NAMALWA (cell line): ENCODE data around the gene RIPOR2.

ENCODE experiments used
- DNase-seq: peaks from one replicate; pipeline ENCODE4 v3.0.0-alpha.2; 2015; ENCODE audit warnings: low spot score

The RIPOR2 gene

DNA sequence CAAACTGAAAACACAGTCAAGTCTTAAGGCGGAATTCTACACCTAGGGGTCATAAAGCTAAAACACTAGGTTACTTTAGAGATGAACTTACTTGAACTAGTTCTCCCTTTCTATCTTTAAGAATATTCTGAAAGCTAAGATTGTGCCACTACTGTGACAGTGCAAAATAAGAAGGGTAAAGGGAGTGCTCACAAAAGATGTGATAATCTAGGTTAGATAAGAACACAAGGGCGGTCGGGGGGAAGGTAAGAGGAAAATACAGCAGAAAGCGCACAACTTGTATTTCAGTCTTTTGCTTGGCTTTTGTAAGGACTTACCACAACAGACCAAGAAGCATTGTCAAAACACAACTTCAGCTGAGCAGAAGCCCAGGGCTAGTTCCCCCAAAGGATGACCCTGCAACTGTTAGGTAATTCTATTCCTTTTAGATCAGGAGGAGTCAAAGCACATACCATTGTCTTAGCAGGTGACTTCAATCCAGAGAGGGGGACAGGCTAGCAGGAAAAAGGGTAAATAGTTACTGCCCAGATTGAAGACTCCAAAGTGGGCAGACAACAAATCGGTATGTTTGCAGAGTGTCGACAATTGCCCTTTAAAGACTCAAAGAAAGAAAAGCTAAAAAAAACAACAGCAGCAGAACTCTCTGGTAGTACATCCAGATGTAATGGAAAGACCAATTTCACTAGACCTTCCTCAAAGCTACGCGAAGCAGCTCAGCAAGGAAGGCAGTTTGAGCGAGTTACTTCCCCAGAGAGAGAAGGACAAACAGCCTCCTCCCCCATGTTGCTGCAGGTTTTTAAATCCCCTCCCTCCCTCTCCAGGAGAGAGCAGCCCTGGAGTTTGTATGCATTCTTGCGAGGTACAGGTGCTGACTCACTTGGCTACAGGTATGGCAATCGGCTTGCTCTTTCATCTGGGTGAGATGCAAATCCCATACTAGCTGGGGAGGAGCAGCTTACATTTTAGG is 59.0 kb downstream of the RIPOR2 start:
- no peak for DNase-seq

- no peak for DNase-seq
Observed at GRCh38 chr6:24875534-24875901, 60.2 kb downstream of the RIPOR2 start.

GRCh38 chr6:24874776-24875533 is 60.8 kb downstream of the RIPOR2 start:
- no peak for DNase-seq

- no peak for DNase-seq
Observed at GRCh38 chr6:24874128-24874527, 61.6 kb downstream of the RIPOR2 start.

DNA sequence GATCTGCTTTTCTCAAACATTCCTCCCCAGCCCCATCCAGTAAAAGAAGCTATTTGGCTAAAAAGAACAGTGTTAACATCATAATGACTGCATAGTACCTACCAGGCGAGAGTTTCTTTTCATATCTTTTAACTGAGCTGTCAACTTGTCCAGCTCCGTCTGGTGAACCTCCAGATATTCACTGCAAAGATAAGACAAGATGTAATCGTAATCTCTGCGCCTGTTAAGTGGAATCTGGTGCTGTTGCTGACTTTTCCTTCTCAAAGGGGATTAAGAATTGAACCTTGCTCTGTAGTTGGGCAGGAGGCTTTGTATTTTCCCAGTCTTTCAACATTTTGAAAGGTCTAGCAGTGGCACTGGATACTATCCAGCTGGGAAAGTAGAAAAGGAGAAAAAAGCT is 63.0 kb downstream of the RIPOR2 start:
- no peak for DNase-seq

GRCh38 chr6:24868765-24869164 is 67.0 kb downstream of the RIPOR2 start:
- no peak for DNase-seq

GRCh38 chr6:24867104-24867703 is 68.6 kb downstream of the RIPOR2 start:
- no peak for DNase-seq

DNA sequence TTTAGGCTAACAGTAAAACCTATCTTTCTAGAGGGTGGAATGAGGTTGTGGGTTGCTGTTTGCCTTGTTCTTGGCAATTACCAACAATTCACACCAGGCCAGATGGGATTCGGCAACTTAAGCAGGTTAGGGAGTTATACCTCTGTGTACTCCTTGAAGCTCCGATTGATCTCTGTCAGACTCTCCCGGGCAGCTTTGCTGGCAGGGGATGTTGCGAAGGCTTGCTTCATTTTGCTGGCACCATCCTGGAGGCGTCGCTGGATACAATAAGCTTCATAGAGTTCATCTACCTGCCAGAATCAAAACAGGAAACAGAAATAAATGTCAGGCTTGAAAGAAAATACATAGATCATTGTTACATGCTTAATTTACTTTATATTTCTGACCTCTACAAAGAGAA is 70.6 kb downstream of the RIPOR2 start:
- DNase-seq, result no peak

DNA sequence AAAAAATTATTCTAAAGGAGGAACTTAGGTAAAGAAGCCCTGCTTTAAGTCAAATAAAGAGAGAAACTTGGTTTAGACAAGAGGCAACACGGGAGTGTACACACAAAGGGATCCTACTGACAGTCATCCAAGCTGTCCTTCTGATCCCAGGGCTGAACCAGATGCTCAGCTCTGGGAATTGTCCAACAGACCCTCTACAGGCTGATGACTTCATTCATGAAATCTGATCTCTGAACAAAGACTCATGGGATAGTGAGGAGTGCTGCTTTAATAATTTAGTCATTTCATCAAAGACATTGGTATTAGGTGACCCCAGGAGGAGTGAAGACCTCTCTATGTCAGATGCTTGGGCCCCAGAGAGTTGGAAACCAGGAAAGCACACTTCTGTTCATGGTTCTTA is 71.4 kb downstream of the RIPOR2 start:
- no peak for DNase-seq

- peak; percentile 32 for DNase-seq
Observed at GRCh38 chr6:24861934-24862333, 73.8 kb downstream of the RIPOR2 start.

GRCh38 chr6:24859608-24860200 is 76.1 kb downstream of the RIPOR2 start:
- no peak for DNase-seq

- no peak for DNase-seq
Observed at GRCh38 chr6:24859132-24859531, 76.6 kb downstream of the RIPOR2 start.

- DNase-seq, result peak; percentile 54
Observed at GRCh38 chr6:24858177-24858653, 77.5 kb downstream of the RIPOR2 start.

- peak; percentile 24 for DNase-seq
Observed at GRCh38 chr6:24856901-24857670, 78.7 kb downstream of the RIPOR2 start.

DNA sequence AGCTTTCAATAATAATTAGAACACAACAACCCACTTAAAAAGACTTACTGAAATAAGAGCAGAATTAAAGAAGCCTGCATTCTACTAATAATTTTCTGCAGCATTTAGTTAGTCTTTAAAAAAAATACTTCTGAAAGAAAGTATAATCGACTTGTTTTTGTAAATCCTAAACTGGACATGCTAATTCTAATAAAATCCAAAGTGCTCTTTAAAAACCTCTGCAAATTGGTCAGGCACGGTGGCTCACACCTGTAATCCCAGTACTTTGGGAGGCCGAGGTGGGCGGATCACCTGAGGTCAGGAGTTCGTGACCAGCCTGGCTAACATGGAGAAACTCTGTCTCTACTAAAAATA is 79.5 kb downstream of the RIPOR2 start:
- DNase-seq, result no peak

DNA sequence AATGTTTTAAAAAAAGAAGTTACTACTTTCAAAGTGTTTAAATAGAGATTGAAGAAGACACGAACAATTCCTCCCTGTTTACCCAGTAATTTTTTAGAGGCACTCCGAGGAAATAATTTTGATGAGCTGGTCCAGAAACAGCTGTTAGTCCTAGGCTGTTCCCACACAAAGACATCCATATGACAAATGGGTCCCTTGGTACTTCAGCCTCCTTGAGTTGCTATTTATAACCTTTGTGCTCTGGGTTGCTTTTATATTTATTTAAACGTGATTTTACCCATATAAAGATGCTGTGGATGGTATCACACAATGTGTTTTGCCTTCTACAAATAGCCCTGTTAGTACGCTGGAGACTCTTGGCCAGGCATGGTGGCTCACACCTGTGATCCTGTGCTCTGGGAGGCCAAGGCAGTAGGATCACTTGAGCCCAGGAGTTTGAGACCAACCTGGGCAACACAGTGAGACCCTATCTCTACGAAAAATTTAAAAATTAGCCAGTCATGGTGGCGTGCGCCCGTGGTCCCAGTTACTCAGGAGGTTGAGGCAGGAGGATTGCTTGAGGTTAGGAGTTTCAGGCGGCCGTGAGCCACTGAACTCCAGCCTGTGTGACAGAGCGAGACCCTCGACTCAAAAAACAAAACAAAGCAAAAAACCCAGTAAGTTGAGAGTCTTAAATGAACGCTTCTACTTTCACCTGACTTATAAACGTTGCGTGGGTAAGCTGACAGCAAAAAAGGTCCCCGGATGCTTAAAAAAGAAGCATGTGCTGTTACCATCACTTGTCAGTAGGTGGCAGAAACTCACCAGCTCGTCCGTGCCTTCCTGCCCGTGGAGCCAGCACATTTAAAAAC is 80.1 kb downstream of the RIPOR2 start:
- peak; percentile 87 for DNase-seq

DNA sequence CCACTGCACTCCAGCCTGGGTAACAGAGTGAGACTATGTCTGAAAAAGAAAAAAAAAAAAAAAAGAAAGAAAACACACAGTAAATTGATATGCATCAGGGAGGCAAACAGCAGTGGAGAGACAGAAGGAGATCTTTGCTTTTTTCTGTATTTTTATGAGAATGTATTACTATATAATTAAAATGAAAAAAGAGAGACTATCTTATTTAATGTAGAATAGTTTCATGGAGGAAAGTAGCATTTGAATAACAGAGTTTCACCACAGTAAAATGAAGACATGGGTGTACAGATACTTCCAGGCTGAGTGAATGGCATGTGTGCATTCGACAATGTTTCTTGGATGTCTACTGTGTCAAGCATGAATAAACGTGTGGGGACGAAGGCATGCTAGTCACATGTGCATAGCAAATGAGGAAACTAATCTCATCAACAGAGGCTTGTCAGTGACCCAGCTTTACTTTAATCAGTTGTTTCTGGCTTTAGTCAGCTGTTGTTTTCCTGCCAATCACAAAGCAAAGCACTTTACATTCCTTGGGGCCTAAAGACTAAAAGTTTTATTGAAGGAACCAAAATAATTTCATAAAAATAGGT is 81.6 kb downstream of the RIPOR2 start:
- no peak for DNase-seq

DNA sequence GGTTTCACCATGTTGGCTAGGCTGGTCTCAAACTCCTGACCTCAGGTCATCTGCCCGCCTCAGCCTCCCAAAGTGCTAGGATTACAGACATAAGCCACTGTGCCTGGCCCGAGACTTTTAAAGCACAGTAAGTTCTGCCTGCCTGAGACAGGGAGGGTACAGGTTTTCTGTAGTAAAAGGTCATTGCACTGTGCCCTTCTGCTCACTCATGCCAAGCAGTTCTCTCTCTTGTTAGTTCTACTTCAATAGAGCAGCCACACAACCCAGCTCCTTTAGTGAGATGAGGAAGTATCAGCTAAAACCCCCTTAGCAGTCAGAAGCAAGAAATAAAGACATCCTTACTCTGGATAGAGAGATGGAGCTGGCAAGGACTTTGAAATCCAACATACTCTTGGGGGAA is 84.7 kb downstream of the RIPOR2 start:
- DNase-seq, result no peak

DNA sequence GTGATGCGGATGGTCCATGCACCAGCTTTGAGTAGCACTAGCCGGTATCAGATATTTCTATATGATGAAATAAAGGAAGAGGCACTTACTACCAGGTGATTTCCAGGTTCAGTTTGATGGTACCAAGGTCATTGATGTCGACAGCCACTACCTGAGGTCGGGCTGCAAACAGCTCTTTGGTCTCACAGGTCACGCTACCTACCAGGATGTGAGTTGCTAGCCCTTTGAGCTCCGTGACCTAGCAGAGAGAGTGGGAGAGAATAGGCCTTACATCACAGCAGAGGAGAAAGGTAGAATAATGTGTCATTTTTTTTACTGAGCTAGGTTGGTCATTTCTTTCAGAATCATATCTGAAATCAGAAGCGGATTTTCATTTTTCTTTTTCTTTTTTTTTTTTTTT is 86.0 kb downstream of the RIPOR2 start:
- DNase-seq, result no peak

DNA sequence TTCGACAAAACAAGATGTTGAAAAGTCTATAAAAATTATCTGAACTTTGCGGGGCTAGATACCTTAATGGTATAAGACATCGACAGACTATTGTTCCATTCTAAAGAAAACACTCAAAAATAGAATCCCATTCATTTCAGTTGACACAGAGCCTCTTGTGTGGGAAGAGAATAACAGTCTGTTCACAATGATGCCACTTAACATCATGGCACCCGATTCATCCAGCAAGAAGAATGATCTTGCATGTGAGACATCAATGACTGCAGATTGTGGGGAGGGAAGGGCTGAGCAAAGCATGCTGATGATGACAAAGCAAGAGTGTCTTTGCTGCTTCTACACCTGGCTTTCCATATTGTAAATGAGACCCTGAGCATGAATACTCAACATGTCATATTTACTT is 87.3 kb downstream of the RIPOR2 start:
- no peak for DNase-seq
